ENCODE measurements around the gene TPCN1. TPM values are rescaled to one million over a fixed set of nuclear protein-coding genes. Genes with fewer than 3 reads are reported as not detected.

Gene TPCN1
- total RNA-seq, 2 donors from 2014 or later: 74.7 to 84.0 TPM

Other genes starting within 250 kb of the TPCN1 start
- 100 to 1,000 TPM in 1 of 2 donors, 10 to 100 TPM in 1; 80.2 to 139 TPM for gene OAS2, start 242.9 kb upstream of the TPCN1 start, total RNA-seq
- gene DTX1, start 164.7 kb upstream of the TPCN1 start, total RNA-seq: 10 to 100 TPM; 17.6 to 18.0 TPM
- gene RASAL1, start 85.7 kb upstream of the TPCN1 start, total RNA-seq: 10 to 100 TPM in 1 of 2 donors, 1 to 10 TPM in 1; 6.7 to 13.4 TPM
- 1 to 10 TPM; 2.0 to 2.1 TPM for gene CFAP73, start 71.7 kb upstream of the TPCN1 start, total RNA-seq
- 10 to 100 TPM; 81.4 to 82.7 TPM for gene DDX54, start 36.0 kb upstream of the TPCN1 start, total RNA-seq
- gene RITA1, start 35.7 kb upstream of the TPCN1 start, total RNA-seq: 10 to 100 TPM; 21.3 to 25.1 TPM
- gene SLC8B1, start 113.6 kb downstream of the TPCN1 start, total RNA-seq: 10 to 100 TPM; 25.9 to 27.4 TPM
- 10 to 100 TPM; 13.2 to 14.7 TPM for gene PLBD2, start 137.1 kb downstream of the TPCN1 start, total RNA-seq
- gene SDS, start 182.4 kb downstream of the TPCN1 start, total RNA-seq: not detected
- 1 to 10 TPM in 1 of 2 donors, under 1 TPM in 1; 0.29 to 3.2 TPM for gene SDSL, start 200.9 kb downstream of the TPCN1 start, total RNA-seq

Data from activated T-cell treated with anti-CD3 and anti-CD28 coated beads, Interleukin-2, amount 50 U/mL, for 72 hours (primary cell).